Fibroblast of lung (primary cell): ENCODE data around the gene NXF2.
"Not testable (repeated sequence)": the region's sequence is repeated elsewhere in the genome, so short reads cannot be mapped to it uniquely, and the experiment has no call there.

Experiments
- CTCF ChIP-seq, 2 donors: IDR thresholded peaks in 1 of 2; conservative IDR thresholded peaks in 1 of 2; 1 replicate in 1 of 2; 2 replicates in 1 of 2; pipeline ENCODE4 v1.5.1; 2011 to 2012; ENCODE audit warnings: low read length in 2 of 2, control low read depth in 1 of 2, inconsistent platforms in 1 of 2, low read depth in 1 of 2, mild to moderate bottlenecking in 1 of 2
- EZH2 ChIP-seq: IDR thresholded peaks from 2 replicates; pipeline ENCODE4 v1.5.1; 2012; ENCODE audit warnings: low read length, control low read depth, mild to moderate bottlenecking; ENCODE audit errors: missing control alignments

- TF ChIP-seq CTCF (conservative IDR thresholded peaks at IDR 0.05 in 1 of 2, IDR thresholded peaks at IDR 0.05 in 1 of 2; ENCODE audit: low read depth in 1 of 2, low read length in 2 of 2); EZH2: not testable (repeated sequence)
Observed at GRCh38 chrX:102216497-102216896, 30.5 kb upstream of the NXF2 start.
